Endometrial microvascular endothelial cells (primary cell): ENCODE results near the gene PDXDC1. TPM values are rescaled to one million over a fixed set of nuclear protein-coding genes. Genes with fewer than 3 reads are reported as not detected.
"Not testable (repeated sequence)": the region's sequence is repeated elsewhere in the genome, so short reads cannot be mapped to it uniquely, and the experiment has no call there.

Experiments
- in situ Hi-C: cut with HindIII; loops from 2 replicates; pipeline ENCODE4 v1.10.0; 2017; ENCODE audit warnings: low sequenced_read_pairs, low pct_unique_long_range_greater_than_20kb; ENCODE audit errors: inconsistent ontology term
- total RNA-seq: library from RNA; depleted of rRNA; stranded (reverse); fragments of >200 nt; gene quantifications from one replicate; pipeline ENCODE4 v1.2.3, GENCODE V29; 2015; ENCODE audit errors: inconsistent ontology term

The PDXDC1 gene
- 44.9 TPM for total RNA-seq

- in situ Hi-C loops: not testable (repeated sequence)
Observed at GRCh38 chr16:14974656-14975417, at the start of gene PDXDC1. Gene PDXDC1 (plus strand): TSS chr16:14975026. CDS start chr16:14975200, 174 bp downstream.

GRCh38 chr16:14928064-14928714 is 46.6 kb upstream of the PDXDC1 start:
- in situ Hi-C loops: not testable (repeated sequence)

- in situ Hi-C loops: not testable (repeated sequence)
Observed at GRCh38 chr16:14929176-14929575, 45.6 kb upstream of the PDXDC1 start.

GRCh38 chr16:14930246-14930645 is 44.6 kb upstream of the PDXDC1 start:
- in situ Hi-C loops: not testable (repeated sequence)

- in situ Hi-C loops: not testable (repeated sequence)
Observed at GRCh38 chr16:14930971-14931370, 43.9 kb upstream of the PDXDC1 start.

- in situ Hi-C loops: not testable (repeated sequence)
Observed at GRCh38 chr16:14932581-14933375, 42.0 kb upstream of the PDXDC1 start.

GRCh38 chr16:14937143-14937542 is 37.7 kb upstream of the PDXDC1 start, which contains the start of gene NPIPA1:
Gene NPIPA1 (plus strand): TSS chr16:14937443. CDS start chr16:14937443, 0 bp downstream.
- in situ Hi-C loops: not testable (repeated sequence)

- in situ Hi-C loops: not testable (repeated sequence)
Observed at GRCh38 chr16:14937994-14938393, 36.8 kb upstream of the PDXDC1 start.

- in situ Hi-C loops: not testable (repeated sequence)
Observed at GRCh38 chr16:14942686-14943085, 32.1 kb upstream of the PDXDC1 start.

GRCh38 chr16:14955546-14956231 is 19.1 kb upstream of the PDXDC1 start:
- in situ Hi-C loops: no loop called here

GRCh38 chr16:14957576-14958322 is 17.1 kb upstream of the PDXDC1 start:
- in situ Hi-C loops: no loop called here

- in situ Hi-C loops: no loop called here
Observed at GRCh38 chr16:14958323-14958600, 16.6 kb upstream of the PDXDC1 start.

GRCh38 chr16:14958970-14959369 is 15.9 kb upstream of the PDXDC1 start:
- in situ Hi-C loops: no loop called here

- in situ Hi-C loops: no loop called here
Observed at GRCh38 chr16:14961405-14962186, 13.2 kb upstream of the PDXDC1 start.

GRCh38 chr16:14963281-14964173 is 11.3 kb upstream of the PDXDC1 start:
- in situ Hi-C loops: no loop called here

GRCh38 chr16:14965328-14965727 is 9.5 kb upstream of the PDXDC1 start:
- in situ Hi-C loops: no loop called here

GRCh38 chr16:14969795-14970194 is 5.0 kb upstream of the PDXDC1 start:
- in situ Hi-C loops: not testable (repeated sequence)
